HCT116 (cell line): Measurements from ENCODE around the gene IFNA14. TPM values are rescaled to one million over a fixed set of nuclear protein-coding genes. Genes with fewer than 3 reads are reported as not detected.

Experiments used
- ATAC-seq: fragments of 200-7000 bp; cut with Tn5 transposase; 2 replicates; pipeline ENCODE4 v1.9.1; 2020; ENCODE audit warnings: mild to moderate bottlenecking, moderate library complexity
- BruUV-seq: library from RNA; stranded (reverse); fragments of 400-500 nt; replicated peaks from 2 replicates; lab custom pipeline; 2021; lab: Mats Ljungman, UMichigan
- CTCF ChIA-PET: fragments of 300-600 bp; sonication (Branson Sonifier 250); formaldehyde crosslinking; loops from one replicate; lab custom pipeline; 2021; ENCODE audit warnings: antibody characterized with exemption; lab: Charles Lee
- POLR2A ChIA-PET: fragments of 300-600, 350-600 bp; sonication (Branson Sonifier 250); formaldehyde crosslinking; loops from one replicate; lab custom pipeline; 2021; ENCODE audit warnings: antibody characterized with exemption; lab: Charles Lee
- RAD21 ChIA-PET, 2 experiments: fragments of 300-600 bp; sonication (Branson Sonifier 250); formaldehyde crosslinking; loops; one replicate each; lab custom pipeline; 2023; ENCODE audit warnings: low total read pairs in 2 of 2; ENCODE audit not compliant: uncharacterized antibody in 2 of 2, unreplicated experiment in 2 of 2, low non-redundant PET in 1 of 2; lab: Charles Lee
- DNase-seq: peaks from one replicate; pipeline ENCODE4 v3.0.0-alpha.2; 2010; ENCODE audit warnings: low read depth, low spot score
- H2AFZ ChIP-seq: fragments of 200-600 bp; shearing (Covaris generic), sonication (generic); 2 replicates; pipeline ENCODE4 v1.6.1; 2017; ENCODE audit warnings: low read depth, mixed run types, mixed read lengths, antibody characterized with exemption, low read length; ENCODE audit not compliant: poor library complexity, severe bottlenecking
- H3K27ac ChIP-seq: 2 replicates; pipeline ENCODE4 v1.5.1; 2012; ENCODE audit warnings: low read depth, low read length
- H3K27me3 ChIP-seq: fragments of 200-600 bp; sonication (generic); 2 replicates; pipeline ENCODE4 v1.6.1; 2016; ENCODE audit warnings: mixed run types, low read length, mixed read lengths; ENCODE audit not compliant: insufficient read depth
- H3K36me3 ChIP-seq, 2 experiments: fragments of 200-500 bp in 1 of 2; fragments of 200-600 bp in 1 of 2; sonication (Bioruptor generic) in 1 of 2; sonication (generic) in 1 of 2; 2 replicates each; pipeline versions ENCODE4 v1.5.1 to v1.6.1; 2014 to 2016; ENCODE audit warnings: low read length in 2 of 2, inconsistent platforms in 1 of 2, mixed read lengths in 1 of 2, mixed run types in 1 of 2; ENCODE audit not compliant: insufficient read depth in 2 of 2, control insufficient read depth in 1 of 2
- H3K4me1 ChIP-seq, 2 experiments: fragments of 200-600 bp in 1 of 2; sonication (generic) in 1 of 2; 2 replicates each; pipeline versions ENCODE4 v1.5.1 to v1.6.1; 2012 to 2017; ENCODE audit warnings: low read length in 2 of 2, inconsistent platforms in 1 of 2, mild to moderate bottlenecking in 1 of 2, mixed read lengths in 1 of 2, mixed run types in 1 of 2, moderate library complexity in 1 of 2; ENCODE audit not compliant: insufficient read depth in 2 of 2, control insufficient read depth in 1 of 2
- H3K4me2 ChIP-seq: fragments of 200-600 bp; sonication (generic); 2 replicates; pipeline ENCODE4 v1.6.1; 2017; ENCODE audit warnings: mixed run types, low read length, mixed read lengths
- H3K4me3 ChIP-seq, 2 experiments: fragments of 200-600 bp in 1 of 2; sonication (generic) in 1 of 2; replicated peaks in 1 of 2; 2 replicates each; pipeline ENCODE4 v1.5.1; 2011 to 2016; ENCODE audit warnings: low read length in 2 of 2, control low read depth in 1 of 2, low read depth in 1 of 2, mild to moderate bottlenecking in 1 of 2, mixed read lengths in 1 of 2, mixed run types in 1 of 2
- H3K79me2 ChIP-seq: fragments of 200-600 bp; sonication (generic); 2 replicates; pipeline ENCODE4 v1.6.1; 2017; ENCODE audit warnings: mild to moderate bottlenecking, mixed run types, low read length, moderate library complexity, mixed read lengths; ENCODE audit not compliant: insufficient read depth
- H3K9ac ChIP-seq: fragments of 200-600 bp; sonication (generic); 2 replicates; pipeline ENCODE4 v1.6.1; 2016; ENCODE audit warnings: low read length, mixed read lengths
- H3K9me2 ChIP-seq: fragments of 200-600 bp; sonication (generic), shearing (Covaris generic); 2 replicates; pipeline ENCODE4 v1.6.1; 2017; ENCODE audit warnings: mixed run types, mild to moderate bottlenecking, moderate library complexity; ENCODE audit not compliant: insufficient read depth
- H3K9me3 ChIP-seq, 2 experiments: fragments of 200-500 bp in 1 of 2; fragments of 200-600 bp in 1 of 2; sonication (Bioruptor generic) in 1 of 2; sonication (generic) in 1 of 2; 2 replicates each; pipeline ENCODE4 v1.6.1; 2014 to 2017; ENCODE audit warnings: low read length in 2 of 2, mixed read lengths in 2 of 2, inconsistent platforms in 1 of 2, low read depth in 1 of 2, mild to moderate bottlenecking in 1 of 2, mixed run types in 1 of 2, moderate library complexity in 1 of 2; ENCODE audit not compliant: control insufficient read depth in 1 of 2, insufficient read depth in 1 of 2
- H4K20me1 ChIP-seq: fragments of 200-600 bp; sonication (generic), shearing (Covaris generic); 2 replicates; pipeline ENCODE4 v1.6.1; 2017; ENCODE audit warnings: mixed run types, mild to moderate bottlenecking, moderate library complexity; ENCODE audit not compliant: insufficient read depth
- EZH2phosphoT487 ChIP-seq: fragments of 200-600 bp; IDR thresholded peaks from 2 replicates; pipeline ENCODE4 v1.6.1; 2018; ENCODE audit warnings: antibody characterized with exemption, borderline replicate concordance
- JUND ChIP-seq: IDR thresholded peaks from 2 replicates; pipeline ENCODE4 v1.6.1; 2012
- SRF ChIP-seq: IDR thresholded peaks from 2 replicates; pipeline ENCODE4 v1.6.1; 2012; ENCODE audit warnings: low read depth
- intact Hi-C: fragments of 100-400 bp; cut with micrococcal nuclease; formaldehyde crosslinking; loops from 2 replicates; pipeline ENCODE4 v1.10.0; 2022
- total RNA-seq: library from RNA; stranded (reverse); gene quantifications from one replicate; pipeline ENCODE4 v1.2.1, GENCODE V29; 2021; ENCODE audit not compliant: unreplicated experiment
- TF ChIP-seq, protein P1 (sequence below): IDR thresholded peaks from 2 replicates; pipeline ENCODE4 v1.6.1; 2011; ENCODE audit warnings: mild to moderate bottlenecking, low read length, moderate library complexity; ENCODE audit not compliant: insufficient replicate concordance; ENCODE audit errors: extremely low read depth
- TF ChIP-seq, protein P2 (sequence below): IDR thresholded peaks from 2 replicates; pipeline ENCODE4 v1.6.1; 2012
- TF ChIP-seq, protein P3 (sequence below), 3 experiments: fragments of 200-600 bp in 1 of 3; sonication (generic) in 1 of 3; IDR thresholded peaks in 2 of 3; conservative IDR thresholded peaks in 1 of 3; 2 replicates each; pipeline ENCODE4 v1.5.1; 2012 to 2017; ENCODE audit warnings: low read depth in 2 of 3, low read length in 2 of 3, antibody characterized with exemption in 1 of 3, borderline replicate concordance in 1 of 3, control low read depth in 1 of 3, mild to moderate bottlenecking in 1 of 3, mixed read lengths in 1 of 3, mixed run types in 1 of 3, moderate library complexity in 1 of 3; ENCODE audit not compliant: insufficient read depth in 1 of 3
- TF ChIP-seq, protein P4 (sequence below): IDR thresholded peaks from 2 replicates; pipeline ENCODE4 v1.6.1; 2012; ENCODE audit warnings: low read depth
- TF ChIP-seq, protein P5 (sequence below): IDR thresholded peaks from 2 replicates; pipeline ENCODE4 v1.6.1; 2012

Gene IFNA14
- total RNA-seq, 1 experiment from 2014 or later = not detected

DNA sequence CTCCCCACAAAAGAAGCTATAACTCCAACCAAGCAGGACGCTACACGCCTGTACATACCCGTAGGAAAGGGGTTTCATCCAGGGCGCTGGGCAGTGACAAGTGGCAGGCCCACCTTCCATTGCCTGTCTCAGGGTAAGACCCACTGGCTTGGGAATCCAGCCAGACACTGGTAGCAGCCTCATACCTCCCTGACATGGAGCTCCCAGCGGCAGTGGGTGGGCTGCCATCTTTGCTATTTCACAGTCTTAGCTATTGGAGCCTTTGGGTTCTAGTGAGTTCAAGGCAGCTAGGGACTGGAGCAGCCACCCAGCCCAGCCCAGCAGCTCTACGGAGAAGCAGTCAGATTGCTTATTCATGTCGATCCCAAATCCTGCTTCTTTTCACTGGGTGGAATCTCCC, 29.5 kb downstream of the IFNA14 start:
- no TSS peak for BruUV-seq
- CTCF ChIA-PET = interaction anchor here (1.5 kb wide), 1 partner anchor 15 kb away, joined by 5 read pairs; no protein-coding TSS in a partner anchor

More for the DNA sequence above, 29.5 kb downstream of the IFNA14 start:
- POLR2A ChIA-PET = no interaction called here
- H3K79me2 ChIP-seq = no peaks in the 10 kb centered on the region
- H3K9me2 ChIP-seq = no peaks in the 10 kb centered on the region
- intact Hi-C loops = no loop called here
- no peaks in the 10 kb centered on the region for H3K36me3 ChIP-seq
- ATAC-seq (no peak), DNase-seq (no peak)
- H3K9ac ChIP-seq = no peak overlapping the region
- H3K27me3 ChIP-seq = no peaks in the 10 kb centered on the region
- H4K20me1 ChIP-seq = no peaks in the 10 kb centered on the region
- no peaks in the 10 kb centered on the region for H3K4me1 ChIP-seq
- H3K9me3 ChIP-seq = no peaks in the 10 kb centered on the region
- H2AFZ ChIP-seq = no peak overlapping the region
- H3K4me3 ChIP-seq = no peak overlapping the region
- H3K4me2 ChIP-seq = no peak overlapping the region
- RAD21 ChIA-PET = no interaction called here
- TF ChIP-seq, protein P1, sequence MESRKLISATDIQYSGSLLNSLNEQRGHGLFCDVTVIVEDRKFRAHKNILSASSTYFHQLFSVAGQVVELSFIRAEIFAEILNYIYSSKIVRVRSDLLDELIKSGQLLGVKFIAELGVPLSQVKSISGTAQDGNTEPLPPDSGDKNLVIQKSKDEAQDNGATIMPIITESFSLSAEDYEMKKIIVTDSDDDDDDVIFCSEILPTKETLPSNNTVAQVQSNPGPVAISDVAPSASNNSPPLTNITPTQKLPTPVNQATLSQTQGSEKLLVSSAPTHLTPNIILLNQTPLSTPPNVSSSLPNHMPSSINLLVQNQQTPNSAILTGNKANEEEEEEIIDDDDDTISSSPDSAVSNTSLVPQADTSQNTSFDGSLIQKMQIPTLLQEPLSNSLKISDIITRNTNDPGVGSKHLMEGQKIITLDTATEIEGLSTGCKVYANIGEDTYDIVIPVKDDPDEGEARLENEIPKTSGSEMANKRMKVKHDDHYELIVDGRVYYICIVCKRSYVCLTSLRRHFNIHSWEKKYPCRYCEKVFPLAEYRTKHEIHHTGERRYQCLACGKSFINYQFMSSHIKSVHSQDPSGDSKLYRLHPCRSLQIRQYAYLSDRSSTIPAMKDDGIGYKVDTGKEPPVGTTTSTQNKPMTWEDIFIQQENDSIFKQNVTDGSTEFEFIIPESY = no peak
- TF ChIP-seq, protein P2, sequence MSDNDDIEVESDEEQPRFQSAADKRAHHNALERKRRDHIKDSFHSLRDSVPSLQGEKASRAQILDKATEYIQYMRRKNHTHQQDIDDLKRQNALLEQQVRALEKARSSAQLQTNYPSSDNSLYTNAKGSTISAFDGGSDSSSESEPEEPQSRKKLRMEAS = no peak
- TF ChIP-seq SRF (no peak), JUND (no peak), EZH2phosphoT487 (no peak)
- TF ChIP-seq, protein P3, sequence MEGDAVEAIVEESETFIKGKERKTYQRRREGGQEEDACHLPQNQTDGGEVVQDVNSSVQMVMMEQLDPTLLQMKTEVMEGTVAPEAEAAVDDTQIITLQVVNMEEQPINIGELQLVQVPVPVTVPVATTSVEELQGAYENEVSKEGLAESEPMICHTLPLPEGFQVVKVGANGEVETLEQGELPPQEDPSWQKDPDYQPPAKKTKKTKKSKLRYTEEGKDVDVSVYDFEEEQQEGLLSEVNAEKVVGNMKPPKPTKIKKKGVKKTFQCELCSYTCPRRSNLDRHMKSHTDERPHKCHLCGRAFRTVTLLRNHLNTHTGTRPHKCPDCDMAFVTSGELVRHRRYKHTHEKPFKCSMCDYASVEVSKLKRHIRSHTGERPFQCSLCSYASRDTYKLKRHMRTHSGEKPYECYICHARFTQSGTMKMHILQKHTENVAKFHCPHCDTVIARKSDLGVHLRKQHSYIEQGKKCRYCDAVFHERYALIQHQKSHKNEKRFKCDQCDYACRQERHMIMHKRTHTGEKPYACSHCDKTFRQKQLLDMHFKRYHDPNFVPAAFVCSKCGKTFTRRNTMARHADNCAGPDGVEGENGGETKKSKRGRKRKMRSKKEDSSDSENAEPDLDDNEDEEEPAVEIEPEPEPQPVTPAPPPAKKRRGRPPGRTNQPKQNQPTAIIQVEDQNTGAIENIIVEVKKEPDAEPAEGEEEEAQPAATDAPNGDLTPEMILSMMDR (IDR thresholded peaks at IDR 0.05 in 2 of 3, conservative IDR thresholded peaks at IDR 0.05 in 1 of 3; ENCODE audit: borderline replicate concordance in 1 of 3, insufficient read depth in 1 of 3, low read depth in 2 of 3, low read length in 2 of 3) = no peak
- TF ChIP-seq, protein P4, sequence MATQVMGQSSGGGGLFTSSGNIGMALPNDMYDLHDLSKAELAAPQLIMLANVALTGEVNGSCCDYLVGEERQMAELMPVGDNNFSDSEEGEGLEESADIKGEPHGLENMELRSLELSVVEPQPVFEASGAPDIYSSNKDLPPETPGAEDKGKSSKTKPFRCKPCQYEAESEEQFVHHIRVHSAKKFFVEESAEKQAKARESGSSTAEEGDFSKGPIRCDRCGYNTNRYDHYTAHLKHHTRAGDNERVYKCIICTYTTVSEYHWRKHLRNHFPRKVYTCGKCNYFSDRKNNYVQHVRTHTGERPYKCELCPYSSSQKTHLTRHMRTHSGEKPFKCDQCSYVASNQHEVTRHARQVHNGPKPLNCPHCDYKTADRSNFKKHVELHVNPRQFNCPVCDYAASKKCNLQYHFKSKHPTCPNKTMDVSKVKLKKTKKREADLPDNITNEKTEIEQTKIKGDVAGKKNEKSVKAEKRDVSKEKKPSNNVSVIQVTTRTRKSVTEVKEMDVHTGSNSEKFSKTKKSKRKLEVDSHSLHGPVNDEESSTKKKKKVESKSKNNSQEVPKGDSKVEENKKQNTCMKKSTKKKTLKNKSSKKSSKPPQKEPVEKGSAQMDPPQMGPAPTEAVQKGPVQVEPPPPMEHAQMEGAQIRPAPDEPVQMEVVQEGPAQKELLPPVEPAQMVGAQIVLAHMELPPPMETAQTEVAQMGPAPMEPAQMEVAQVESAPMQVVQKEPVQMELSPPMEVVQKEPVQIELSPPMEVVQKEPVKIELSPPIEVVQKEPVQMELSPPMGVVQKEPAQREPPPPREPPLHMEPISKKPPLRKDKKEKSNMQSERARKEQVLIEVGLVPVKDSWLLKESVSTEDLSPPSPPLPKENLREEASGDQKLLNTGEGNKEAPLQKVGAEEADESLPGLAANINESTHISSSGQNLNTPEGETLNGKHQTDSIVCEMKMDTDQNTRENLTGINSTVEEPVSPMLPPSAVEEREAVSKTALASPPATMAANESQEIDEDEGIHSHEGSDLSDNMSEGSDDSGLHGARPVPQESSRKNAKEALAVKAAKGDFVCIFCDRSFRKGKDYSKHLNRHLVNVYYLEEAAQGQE = no peak
- TF ChIP-seq, protein P5, sequence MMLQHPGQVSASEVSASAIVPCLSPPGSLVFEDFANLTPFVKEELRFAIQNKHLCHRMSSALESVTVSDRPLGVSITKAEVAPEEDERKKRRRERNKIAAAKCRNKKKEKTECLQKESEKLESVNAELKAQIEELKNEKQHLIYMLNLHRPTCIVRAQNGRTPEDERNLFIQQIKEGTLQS = no peak
- no peak overlapping the region for H3K27ac ChIP-seq
